ENCODE data around the gene MIA2.
"Not testable (repeated sequence)": the region's sequence is repeated elsewhere in the genome, so short reads cannot be mapped to it uniquely, and the experiment has no call there.

Gene MIA2, protein sequence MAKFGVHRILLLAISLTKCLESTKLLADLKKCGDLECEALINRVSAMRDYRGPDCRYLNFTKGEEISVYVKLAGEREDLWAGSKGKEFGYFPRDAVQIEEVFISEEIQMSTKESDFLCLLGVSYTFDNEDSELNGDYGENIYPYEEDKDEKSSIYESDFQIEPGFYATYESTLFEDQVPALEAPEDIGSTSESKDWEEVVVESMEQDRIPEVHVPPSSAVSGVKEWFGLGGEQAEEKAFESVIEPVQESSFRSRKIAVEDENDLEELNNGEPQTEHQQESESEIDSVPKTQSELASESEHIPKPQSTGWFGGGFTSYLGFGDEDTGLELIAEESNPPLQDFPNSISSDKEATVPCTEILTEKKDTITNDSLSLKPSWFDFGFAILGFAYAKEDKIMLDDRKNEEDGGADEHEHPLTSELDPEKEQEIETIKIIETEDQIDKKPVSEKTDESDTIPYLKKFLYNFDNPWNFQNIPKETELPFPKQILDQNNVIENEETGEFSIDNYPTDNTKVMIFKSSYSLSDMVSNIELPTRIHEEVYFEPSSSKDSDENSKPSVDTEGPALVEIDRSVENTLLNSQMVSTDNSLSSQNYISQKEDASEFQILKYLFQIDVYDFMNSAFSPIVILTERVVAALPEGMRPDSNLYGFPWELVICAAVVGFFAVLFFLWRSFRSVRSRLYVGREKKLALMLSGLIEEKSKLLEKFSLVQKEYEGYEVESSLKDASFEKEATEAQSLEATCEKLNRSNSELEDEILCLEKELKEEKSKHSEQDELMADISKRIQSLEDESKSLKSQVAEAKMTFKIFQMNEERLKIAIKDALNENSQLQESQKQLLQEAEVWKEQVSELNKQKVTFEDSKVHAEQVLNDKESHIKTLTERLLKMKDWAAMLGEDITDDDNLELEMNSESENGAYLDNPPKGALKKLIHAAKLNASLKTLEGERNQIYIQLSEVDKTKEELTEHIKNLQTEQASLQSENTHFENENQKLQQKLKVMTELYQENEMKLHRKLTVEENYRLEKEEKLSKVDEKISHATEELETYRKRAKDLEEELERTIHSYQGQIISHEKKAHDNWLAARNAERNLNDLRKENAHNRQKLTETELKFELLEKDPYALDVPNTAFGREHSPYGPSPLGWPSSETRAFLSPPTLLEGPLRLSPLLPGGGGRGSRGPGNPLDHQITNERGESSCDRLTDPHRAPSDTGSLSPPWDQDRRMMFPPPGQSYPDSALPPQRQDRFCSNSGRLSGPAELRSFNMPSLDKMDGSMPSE (N-terminal part only)

DNA sequence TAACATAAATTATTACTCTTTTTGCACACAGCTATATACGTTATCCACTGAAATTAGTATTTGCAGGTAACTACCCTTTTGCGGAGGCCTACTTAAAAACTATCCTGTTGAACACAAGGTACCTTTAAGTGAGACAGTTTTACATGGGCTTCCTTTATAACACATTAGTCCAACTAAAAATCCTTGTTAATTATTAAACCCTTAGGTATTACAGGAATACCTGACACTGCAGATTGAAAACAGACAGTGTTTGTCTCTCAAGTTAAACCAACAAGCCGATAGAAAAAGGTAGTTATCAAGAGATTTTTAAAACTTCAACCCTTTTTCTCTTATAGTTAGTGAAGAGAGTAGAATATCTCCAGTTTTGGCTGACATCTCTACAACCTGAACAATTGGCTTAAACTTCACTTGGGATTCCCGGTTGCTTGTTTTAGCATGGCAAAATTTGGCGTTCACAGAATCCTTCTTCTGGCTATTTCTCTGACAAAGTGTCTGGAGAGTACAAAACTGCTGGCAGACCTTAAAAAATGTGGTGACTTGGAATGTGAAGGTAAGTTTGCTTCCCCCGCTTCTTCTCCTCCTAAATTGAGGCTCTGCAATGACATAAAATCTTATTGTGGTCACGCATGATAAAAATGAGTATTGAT, at the start of gene MIA2:
TSS of gene MIA2 (plus strand) at position 236 of the 647 bp plus-strand sequence. CDS start at position 436, 200 bp downstream.
- no peak for DNase-seq

DNA sequence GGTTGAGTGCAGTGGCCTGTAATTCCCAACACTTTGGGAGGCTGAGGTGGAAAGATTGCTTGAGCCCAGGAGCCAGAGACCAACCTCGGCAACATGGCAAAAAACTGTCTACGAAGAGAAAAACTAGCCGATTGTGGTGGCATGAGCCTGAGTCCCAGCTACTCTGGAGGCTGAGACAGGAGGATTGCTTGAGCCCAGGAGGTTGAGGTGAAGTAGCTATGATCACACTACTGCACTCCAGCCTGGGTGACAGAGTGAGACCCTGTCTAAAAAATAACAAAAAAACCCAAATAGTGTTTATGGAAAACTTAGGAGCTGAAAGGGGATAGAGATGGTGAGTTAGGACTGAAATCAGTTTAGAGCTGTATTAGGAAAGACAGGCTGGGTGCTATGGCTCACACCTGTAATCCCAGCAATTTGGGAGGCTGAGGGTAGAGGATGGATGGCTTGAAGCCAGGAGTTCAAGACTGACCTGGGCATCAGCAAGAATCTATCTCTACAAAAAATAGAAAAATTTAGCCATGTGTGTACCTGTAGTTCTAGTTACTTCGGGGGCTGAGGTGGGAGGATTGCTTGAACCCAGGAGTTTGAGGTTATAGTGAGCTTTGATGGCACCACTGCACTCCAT, 49.0 kb upstream of the MIA2 start:
- no peak for DNase-seq

DNA sequence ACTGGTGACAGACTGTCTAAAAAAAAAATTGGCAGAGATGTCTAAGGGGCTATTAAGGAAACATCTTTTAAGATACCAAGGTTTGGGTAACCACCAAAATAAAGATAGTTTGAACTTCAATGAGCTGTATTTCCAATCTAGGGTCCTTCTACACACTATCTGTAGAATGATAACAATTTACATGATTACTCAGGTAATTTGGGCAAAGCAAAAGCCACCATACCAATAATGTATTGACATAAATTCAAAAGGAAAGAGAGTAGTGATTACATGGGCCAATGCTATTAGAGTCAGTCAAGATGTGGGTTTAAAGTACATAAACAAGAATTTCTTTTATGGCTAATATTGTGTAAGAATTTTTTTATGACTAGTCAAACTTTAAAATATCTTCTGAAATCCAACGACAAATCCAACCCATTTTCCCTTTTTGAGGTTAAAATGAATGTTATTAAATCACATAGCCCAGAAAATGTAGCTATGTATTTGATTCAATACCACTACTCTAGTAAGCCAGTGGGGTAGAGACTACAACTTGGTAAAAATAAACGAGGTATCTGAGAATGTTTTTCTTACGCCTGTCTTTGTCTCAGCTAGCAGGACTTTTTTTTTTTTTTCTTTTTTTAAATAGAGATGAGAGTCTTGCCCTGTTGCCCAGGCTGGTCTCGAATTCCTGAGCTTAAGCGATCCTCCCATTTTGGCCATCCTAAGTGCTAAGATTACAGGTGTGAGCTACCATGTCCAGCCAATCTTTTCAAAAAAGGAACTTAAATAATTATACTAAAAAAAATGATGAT, 48.3 kb upstream of the MIA2 start:
- DNase-seq, result no peak

DNA sequence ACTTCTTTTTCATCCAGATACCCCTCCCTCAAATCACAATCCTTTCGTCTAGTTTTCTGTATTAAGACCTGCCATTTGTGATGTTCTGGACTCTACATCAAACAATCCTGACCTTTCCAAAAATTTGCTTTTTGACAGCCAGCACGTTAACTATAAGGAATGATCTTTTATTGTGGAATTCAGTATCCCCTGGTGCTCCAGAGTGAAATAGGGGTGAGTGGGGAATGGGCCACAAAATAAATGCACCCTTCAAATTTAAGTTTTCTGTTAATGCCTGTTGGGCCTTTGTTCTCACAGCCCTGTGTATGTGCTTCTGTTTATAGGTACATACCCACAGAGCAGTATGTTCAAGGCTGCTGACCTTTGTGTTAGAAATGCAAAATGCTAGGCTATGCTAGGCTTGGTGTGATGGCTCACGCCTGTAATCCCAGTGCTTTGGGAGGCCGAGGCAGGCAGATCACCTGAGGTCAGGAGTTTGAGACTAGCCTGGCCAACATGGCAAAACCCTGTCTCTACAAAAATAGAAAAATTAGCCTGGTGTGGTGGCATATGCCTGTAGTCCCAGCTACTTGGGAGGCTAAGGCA, 46.7 kb upstream of the MIA2 start:
- DNase-seq, result no peak

DNA sequence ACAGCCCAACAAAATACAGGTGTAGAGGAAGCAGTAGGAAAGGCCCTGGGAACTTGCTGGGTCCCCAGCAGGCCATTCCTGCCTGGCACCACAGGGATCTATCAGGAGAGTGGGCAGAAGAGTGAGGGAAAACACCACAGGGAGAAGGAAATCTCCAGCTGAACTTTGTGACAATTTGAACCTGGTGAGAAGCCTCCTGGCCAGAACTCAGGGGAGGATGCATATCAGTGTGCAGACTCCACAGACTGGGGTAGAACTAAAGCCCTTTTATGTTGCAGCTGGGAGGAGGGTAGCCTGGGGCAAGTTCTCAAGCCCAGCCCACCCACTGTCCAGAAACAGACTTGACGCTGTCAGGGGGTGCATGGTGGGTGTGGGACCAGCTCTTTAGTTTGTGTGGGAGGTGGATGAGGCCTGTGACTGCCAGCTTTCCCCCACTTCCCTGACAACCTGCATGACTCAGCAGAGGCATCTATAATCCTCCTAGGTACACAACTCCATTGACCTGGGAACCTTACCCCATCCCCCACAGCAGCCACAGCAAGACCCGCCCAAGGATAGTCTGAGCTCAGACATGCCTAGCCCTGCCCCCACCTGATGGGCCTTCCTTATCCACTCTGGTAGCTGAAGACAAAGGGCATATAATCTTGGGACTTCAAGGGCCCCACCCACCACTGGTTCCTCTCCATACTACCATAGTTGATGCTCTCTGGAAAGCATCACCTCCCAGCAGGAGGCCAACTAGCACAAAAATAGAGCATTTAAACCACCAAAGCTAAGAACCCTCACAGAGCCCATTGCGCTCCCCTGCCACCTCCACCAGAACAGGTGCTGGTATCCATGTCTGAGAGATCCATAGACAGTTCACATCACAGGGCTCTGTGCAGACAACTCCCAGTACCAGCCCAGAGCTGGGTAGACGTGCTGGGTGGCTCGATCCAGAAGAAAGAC, 29.8 kb upstream of the MIA2 start:
- DNase-seq, result no peak

DNA sequence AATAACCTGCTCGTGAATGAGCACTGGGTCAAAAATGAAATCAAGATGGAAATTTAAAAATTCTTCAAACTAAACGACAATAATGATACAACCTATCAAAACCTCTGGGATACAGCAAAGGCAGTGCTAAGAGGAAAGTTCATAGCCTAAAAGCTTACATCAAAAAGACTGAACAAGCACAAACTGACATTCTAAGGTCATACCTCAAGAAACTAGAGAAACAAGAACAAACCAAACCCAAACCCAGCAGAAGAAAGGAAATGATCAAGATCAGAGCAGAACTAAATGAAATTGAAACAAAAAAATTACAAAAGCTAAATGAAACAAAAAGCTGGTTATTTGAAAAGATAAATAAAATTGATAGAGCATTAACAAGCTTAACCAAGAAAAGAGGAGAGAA, 26.3 kb upstream of the MIA2 start:
- not testable (repeated sequence) for DNase-seq

DNA sequence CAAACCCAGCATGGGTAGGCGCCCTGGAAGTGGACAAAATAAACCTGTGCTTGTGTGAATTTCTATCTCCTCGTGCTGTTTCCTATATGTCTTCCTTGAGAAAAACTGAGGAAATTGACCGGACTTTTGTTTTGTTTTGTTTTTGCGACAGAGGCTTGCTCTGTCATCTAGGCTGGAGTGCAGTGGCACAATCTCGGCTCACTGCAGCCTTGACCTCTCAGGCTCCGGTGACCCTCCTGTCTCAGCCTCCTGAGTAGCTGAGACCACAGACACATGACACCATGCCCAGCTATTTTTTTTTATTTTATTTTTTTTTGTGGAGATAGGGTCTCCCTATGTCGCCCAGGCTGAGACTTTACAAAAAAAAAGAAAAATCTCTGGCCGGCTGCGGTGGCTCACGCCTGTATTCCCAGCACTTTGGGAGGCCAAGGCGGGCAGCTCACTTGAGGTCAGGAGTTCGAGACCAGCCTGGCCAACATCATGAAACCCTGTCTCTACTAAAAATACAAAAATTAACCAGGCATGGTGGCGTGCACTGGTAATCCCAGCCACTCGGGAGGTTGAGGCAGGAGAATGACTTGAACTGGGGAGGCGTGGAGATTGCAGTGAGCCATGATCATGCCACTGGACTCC, 22.5 kb upstream of the MIA2 start:
- no peak for DNase-seq

DNA sequence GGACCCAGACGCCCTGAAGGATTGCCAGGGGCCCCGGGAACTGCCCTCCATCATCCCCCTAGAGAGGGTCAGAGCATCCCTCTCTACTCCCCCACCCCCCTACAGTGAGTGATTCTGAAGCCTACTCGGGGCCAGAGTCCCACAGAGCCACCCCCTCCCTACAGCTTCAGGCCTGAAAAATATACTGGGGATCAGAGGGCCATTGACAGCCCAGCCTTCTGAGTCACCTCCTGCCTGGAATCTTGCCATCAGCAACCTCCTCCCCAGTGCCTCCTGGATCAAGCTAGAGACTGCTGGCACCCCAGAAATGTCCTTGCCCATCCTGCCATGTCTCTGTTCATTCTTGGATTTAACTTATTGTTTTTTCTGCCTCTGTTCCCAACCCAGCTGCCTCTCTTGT, 21.7 kb upstream of the MIA2 start:
- no peak for DNase-seq

DNA sequence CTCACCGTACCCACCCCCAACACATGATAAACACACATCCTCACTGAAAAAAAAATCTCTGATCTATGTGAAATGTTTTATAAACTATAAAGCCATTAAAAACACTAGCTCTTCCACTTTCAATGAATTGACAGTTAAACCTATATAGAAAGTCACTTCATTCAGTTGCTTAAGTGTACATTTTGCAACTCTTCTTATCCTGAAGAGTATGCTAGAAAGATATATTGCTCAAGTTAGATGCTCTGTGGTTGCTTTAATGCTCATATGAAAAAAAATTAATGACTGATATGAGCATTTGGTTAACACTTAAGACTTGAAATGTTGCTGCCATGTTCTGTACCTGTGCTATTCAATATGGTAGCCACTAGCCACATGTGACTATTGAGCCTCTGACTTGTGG, 21.0 kb upstream of the MIA2 start:
- DNase-seq, result no peak

DNA sequence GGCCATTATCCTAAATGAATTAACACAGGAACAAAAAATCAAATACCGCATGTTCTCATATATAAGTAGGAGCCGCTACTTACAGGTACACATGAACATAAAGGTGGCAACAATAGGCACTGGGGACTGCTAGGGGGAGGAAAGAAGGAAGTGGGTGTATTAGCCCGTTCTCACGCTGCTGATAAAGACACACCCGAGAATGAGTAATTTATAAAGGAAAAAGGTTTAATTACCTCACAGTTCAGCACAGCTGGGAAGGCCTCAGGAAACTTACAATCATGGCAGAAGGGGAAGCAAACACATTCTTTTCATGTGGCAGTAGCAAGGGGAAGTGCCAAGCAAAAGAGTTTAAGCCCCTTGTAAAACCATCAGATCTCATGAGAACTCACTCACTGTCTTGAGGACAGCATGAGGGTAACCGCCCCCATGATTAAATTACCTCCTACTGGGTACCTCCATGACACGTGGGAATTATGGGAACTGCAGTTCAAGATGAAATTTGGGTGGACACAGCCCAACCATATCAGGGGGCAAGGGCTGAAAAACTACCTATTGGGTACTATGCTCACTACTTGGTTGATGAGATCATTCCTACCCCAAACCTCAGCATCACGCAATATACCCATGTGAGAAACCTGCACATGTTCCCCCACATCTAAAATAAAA, 16.4 kb upstream of the MIA2 start:
- DNase-seq, result no peak

DNA sequence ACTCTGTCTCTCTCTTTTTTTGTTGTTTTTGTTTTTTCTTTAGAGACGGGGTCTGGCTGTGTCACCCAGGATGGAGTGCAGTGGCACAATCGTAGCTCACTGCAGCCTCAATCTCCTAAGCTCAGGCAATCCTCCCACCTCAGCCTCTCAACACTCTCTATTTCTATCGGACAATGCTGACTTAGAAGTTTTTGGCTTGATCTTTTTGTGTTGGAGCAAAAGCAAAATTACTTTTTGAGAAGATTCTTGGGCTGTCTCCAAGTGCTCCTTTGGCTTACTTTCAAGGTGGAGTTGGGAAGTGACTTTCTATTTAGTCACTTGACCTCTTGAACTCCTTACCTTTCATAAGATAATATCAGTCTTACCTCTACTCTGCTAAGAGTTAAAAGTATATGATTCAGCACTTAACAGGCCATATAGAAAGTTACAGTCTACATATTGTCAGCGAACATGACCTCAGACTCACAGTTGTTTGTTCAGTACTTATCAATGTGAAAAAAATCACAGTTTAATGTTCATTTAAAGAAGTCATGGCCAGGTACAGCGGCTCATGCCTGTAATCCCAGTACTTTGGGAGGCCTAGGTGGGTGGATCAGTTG, 15.4 kb upstream of the MIA2 start:
- DNase-seq, result no peak

DNA sequence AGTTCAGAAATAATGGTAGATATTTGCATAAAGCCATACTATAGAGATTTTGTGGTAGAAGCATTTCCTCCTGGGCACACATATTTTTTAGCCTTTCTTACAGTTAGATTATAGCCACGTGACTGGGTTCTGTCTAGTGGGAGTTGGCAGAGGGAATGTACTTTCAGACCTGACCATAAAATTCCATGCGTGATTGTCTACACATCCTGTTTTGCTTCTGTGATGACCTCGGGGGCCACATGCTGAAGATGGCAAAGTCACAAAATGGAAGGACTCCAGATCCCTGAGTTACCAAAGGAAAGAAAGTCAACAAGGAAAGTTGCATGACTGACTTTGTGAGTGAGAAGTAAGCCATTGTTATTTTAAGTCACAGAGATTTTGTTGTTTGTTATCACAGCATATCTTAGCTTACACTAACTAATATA, 14.6 kb upstream of the MIA2 start:
- no peak for DNase-seq

DNA sequence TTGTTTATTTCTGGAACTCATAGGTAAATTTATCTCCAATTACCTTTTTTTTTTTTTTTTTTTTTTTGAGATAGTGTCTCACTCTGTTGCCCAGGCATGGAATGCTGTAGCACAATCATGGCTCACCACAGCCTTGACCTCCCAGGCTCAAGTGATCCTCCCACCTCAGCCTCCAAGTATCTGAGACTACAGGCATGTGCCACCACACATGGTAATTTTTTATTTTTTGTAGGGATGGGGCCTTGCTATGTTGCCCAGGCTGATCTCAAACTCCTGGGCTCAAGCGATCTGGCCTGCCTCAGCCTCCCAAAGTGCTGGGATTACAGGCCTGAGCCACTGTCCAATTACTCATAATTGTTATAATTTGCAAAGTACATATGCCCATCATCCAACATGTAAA, 13.2 kb upstream of the MIA2 start:
- not testable (repeated sequence) for DNase-seq

DNA sequence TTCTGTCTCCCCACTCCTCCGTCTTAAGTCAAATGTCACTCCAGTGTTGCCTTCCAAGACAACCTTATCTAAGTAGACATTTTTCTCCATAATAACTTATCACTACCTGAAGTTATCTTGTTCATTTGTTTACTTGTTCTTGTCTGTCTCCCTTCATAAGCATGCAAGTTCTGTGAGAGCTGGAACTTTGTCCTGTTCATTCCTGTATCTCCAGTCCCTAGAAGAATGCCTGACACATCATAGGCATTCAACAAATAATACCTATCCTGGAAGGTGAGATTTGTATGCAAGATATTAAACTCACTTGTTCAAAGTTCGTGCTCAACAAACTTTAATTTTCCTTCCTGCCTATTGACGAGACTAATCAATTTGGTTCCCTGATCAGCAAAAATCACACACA, 5.7 kb upstream of the MIA2 start:
- no peak for DNase-seq

DNA sequence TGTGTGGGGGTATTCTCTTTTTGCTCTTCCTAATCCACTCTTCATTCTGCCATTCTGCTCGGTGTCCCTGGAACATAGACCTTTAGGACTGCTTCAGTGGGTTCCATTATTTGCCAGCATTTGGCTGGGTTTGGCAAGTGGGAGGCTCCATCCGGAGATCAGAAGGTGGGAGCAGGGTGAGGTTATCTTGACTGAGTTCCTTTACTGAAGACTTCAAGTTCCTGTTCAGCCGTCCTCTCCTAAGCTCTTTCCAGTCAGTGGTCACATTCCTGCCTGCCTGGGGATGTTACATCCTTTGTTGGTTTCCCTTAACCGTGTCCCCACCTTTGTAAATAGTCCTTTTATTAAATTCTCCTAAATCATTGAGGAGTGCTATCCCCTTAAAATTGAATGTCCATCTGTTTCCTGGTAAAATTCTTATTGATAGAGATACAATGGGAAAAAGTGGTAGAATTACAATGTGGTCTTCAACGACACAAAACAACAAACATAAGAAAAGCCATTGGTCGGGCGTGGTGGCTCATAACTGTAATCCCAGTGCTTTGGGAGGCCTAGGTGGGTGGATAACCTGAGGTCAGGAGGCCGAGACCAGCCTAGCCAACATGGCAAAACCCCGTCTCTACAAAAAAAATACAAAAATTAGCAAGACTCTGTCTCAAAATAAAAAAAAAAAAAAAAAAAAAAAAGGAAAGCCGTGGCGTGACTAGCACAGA, 5.0 kb upstream of the MIA2 start:
- no peak for DNase-seq

DNA sequence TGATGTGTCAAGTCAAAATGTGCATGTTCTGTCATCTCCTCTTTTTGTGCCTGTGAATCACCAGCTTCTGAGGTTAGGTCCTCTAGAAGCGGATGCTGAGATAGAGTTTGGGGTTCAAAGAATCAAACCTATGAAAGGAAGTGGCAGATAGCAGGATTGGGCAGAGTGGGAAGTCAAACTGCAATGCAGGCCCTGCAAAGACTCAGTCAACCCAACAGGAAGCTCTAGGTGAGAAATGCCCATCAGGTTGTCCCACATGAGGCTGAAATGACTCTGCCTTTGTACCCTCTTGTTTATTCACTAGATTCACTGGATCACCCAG, 4.5 kb upstream of the MIA2 start:
- peak in 1 of 56 donors; percentile 7 for DNase-seq
